ENCODE data around the gene AGGF1.
A peak's percentile ranks its signal among the peaks of the same experiment; 100 is the strongest.

The AGGF1 gene

DNA sequence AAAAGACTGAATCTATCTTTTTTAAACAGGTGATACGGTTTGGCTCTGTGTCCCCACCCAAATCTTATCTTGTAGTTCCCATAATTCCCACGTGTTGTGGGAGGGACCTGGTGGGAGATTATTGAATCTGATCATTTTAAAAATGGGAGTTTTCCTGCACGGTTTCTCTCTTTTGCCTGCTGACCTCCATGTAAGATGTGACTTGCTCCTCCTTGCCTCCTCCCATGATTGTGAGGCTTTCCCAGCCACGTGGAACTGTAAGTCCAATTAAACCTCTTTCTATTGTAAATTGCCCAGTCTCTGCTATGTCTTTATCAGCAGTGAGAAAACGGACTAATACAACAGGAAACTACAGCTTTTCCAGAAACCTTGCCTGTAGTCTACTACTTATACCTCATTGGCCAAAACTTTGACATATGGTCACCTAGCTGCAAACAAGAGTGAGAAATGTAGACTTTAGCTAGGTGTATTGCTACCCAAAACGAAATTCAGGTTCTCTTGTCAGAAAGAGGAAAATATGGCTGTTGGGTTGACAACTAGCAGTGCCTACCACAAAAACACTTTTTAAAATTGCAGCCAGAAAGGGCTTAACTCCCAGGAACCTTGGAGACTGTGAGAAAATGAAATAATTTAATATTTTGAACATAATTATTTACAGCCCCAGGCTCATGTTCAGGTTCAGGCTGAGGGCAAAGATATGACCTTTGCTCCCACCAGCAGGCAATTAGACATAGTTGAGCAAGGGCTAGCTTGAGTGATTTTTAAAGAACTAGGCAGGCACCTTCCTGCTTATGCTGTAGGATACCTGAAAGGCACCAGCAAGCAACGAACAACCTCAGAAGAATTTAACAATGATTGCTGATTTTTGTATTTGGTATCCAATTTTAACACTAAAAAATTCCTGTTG, 7.4 kb upstream of the AGGF1 start:
- H3K4me3 ChIP-seq (ENCODE audit: low read depth, low read length), result no peak overlapping the region
- DNase-seq (ENCODE audit: low read depth), result no peak
- TF ChIP-seq, protein P1, sequence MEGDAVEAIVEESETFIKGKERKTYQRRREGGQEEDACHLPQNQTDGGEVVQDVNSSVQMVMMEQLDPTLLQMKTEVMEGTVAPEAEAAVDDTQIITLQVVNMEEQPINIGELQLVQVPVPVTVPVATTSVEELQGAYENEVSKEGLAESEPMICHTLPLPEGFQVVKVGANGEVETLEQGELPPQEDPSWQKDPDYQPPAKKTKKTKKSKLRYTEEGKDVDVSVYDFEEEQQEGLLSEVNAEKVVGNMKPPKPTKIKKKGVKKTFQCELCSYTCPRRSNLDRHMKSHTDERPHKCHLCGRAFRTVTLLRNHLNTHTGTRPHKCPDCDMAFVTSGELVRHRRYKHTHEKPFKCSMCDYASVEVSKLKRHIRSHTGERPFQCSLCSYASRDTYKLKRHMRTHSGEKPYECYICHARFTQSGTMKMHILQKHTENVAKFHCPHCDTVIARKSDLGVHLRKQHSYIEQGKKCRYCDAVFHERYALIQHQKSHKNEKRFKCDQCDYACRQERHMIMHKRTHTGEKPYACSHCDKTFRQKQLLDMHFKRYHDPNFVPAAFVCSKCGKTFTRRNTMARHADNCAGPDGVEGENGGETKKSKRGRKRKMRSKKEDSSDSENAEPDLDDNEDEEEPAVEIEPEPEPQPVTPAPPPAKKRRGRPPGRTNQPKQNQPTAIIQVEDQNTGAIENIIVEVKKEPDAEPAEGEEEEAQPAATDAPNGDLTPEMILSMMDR (IDR thresholded peaks at IDR 0.05; ENCODE audit: control insufficient read depth, extremely low read depth, insufficient read depth), result no peak

DNA sequence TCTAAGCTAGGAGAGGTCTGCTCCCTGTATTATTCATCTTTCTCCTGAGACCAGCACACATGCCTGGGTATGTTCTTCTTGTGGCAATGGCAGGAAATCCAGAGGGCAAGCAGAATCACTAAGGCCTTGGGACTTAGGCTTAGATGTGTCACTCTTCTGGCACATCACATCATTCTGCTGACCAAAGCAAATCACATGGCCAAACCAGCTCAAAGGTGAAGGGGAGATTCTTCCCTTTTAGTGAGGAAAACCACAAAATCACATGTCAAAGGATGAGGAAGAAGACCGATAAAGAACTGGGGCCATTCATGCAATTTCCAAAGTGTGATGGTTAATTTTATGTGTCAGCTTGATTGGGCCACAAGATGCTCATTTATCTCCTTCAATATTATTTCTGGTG, 5.7 kb upstream of the AGGF1 start:
- TF ChIP-seq, protein P1 (IDR thresholded peaks at IDR 0.05; ENCODE audit: control insufficient read depth, extremely low read depth, insufficient read depth), result no peak
- no peak for DNase-seq (ENCODE audit: low read depth)
- H3K4me3 ChIP-seq (ENCODE audit: low read depth, low read length), result no peak overlapping the region

DNA sequence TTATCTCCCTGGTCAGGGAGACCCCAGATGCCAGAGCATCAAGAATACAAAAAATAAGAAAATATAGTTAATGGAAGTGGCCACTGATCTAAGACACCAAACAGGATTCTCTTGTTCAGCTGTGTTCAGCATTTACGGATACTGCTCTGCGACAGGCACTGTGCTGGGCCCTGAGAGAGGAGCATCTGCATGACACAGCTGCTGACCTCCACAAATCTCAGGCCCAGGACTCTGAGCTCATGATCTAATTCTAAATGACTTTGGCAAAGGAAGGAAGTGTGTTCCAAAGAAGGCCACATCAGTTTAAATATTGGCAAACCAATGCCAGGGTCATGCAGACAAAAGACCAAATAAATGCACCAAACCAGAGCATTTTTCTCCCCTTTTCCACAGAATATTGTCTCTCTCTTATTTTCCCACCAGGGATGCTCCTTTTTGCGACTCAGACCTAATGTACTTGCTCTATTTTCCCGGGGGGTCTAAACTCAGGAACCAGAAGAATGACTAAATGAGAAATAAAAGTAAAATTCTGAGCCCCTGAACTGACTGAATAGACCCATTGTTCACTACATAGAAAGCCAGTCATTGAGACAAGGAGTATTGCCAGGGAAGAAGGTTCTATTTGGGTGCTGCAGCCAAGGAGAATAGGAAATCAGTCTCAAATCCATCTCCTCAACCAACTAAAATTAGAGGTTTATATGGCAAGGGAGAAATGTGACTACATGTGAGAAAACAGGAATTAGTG, 1.4 kb upstream of the AGGF1 start:
- TF ChIP-seq, protein P1 (IDR thresholded peaks at IDR 0.05; ENCODE audit: control insufficient read depth, extremely low read depth, insufficient read depth), result no peak
- H3K4me3 ChIP-seq (ENCODE audit: low read depth, low read length), result no peak overlapping the region
- DNase-seq (ENCODE audit: low read depth), result no peak

DNA sequence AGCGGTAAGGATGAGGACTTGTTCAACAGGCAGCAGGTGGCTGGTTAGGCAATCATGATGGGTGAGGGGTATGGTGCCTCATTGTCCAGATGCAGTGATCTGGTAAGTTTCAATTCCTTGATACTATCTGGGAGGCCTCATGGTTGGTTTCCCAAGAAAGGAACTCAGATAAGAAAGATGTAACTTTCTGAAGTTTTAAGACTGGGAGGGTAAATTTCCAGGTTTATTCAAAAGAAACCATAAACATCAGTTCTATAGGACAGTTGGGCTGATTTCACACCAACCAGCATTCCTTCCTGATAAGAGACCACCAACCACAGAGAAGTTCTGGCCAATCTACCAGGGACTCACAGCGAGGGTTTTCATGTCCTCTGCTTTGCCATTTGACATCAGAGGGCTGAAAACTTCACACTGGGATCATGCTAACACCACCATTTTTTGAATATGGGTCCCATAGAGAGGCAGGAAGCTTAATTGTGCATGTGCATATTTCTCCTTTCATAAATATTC, 773 bp upstream of the AGGF1 start:
- TF ChIP-seq, protein P1 (IDR thresholded peaks at IDR 0.05; ENCODE audit: control insufficient read depth, extremely low read depth, insufficient read depth), result no peak
- peak overlapping the region; percentile 79 for H3K4me3 ChIP-seq (ENCODE audit: low read depth, low read length)
- no peak for DNase-seq (ENCODE audit: low read depth)

DNA sequence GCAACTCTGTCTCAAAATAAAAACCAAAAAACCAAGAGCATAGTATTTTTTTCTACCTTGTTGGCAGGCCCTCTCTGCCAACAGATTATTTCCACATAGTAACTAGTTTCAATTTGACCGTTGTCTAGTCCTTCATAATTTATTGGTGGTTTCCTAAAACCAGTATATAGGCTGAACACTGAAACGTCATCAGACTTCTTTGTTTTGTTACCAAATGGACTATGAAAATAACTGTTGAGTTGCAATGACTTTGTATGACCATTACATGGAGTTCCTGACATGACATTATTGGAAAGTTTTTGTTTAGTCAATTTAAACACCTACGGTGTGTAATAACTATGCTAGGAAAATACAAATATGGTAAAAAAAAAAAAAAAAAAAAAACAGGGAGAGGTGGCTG, 1.7 kb downstream of the AGGF1 start:
- H3K4me3 ChIP-seq (ENCODE audit: low read depth, low read length), result peak overlapping the region; percentile 79
- TF ChIP-seq, protein P1 (IDR thresholded peaks at IDR 0.05; ENCODE audit: control insufficient read depth, extremely low read depth, insufficient read depth), result no peak
- DNase-seq (ENCODE audit: low read depth), result no peak

DNA sequence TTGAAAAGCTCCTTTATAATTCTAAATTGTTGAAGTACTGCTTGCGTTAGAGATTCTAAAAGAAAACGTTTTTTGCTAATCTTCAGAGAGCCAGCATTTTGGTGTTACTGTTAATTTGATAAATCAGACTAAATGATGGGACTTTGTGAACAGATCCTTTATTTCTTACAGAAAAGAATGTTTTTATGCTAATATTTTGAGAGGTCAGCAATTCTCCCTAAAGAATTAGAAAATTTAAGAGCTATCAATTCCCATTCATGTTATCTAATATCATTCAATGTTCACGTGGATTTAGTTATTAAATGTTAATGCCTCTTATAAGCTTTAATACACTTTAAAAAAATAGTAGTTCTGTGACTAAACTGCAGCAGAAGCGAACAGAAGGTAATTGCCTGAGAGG, 2.4 kb downstream of the AGGF1 start:
- DNase-seq (ENCODE audit: low read depth), result no peak
- H3K4me3 ChIP-seq (ENCODE audit: low read depth, low read length), result no peak overlapping the region
- TF ChIP-seq, protein P1 (IDR thresholded peaks at IDR 0.05; ENCODE audit: control insufficient read depth, extremely low read depth, insufficient read depth), result no peak

Data from LNCaP clone FGC (cell line).